GM12874 (cell line): ENCODE data around the gene CDK14.

Experiments
- TF ChIP-seq, protein P1 (sequence below): IDR thresholded peaks from 2 replicates; pipeline ENCODE4 v1.5.1; 2011; ENCODE audit warnings: low read depth, mild to moderate bottlenecking, control low read depth, low read length, moderate library complexity; ENCODE audit not compliant: insufficient read depth

The CDK14 gene

DNA sequence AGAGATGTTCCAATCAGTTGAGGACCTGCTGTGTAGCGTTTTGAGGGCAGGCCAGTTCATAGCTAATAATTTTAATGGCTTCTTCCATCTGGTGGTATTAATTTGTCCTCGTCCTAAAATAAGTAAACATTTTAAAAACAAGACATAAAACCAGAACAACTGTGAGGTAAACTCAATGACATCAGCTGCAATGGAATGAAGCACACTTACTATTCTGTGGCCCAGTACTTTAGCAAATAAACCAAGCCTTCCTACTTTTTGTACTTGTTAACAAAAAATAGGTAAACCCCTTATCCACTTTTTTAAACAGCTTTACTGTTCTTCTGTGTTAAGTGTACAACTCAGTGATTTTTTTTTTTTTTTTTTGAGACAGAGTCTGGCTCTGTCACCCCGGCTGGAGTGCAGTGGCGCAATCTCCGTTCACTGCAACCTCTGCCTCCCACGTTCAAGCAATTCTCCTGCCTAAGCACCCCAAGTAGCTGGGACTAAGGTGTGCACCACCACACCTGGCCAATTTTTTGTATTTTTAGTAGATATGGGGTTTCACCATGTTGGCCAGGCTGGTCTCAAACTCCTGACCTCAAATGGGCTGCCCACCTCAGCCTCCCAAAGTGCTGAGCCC lies 639.2 kb downstream of the CDK14 start:
- TF ChIP-seq, protein P1, sequence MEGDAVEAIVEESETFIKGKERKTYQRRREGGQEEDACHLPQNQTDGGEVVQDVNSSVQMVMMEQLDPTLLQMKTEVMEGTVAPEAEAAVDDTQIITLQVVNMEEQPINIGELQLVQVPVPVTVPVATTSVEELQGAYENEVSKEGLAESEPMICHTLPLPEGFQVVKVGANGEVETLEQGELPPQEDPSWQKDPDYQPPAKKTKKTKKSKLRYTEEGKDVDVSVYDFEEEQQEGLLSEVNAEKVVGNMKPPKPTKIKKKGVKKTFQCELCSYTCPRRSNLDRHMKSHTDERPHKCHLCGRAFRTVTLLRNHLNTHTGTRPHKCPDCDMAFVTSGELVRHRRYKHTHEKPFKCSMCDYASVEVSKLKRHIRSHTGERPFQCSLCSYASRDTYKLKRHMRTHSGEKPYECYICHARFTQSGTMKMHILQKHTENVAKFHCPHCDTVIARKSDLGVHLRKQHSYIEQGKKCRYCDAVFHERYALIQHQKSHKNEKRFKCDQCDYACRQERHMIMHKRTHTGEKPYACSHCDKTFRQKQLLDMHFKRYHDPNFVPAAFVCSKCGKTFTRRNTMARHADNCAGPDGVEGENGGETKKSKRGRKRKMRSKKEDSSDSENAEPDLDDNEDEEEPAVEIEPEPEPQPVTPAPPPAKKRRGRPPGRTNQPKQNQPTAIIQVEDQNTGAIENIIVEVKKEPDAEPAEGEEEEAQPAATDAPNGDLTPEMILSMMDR: no peak

- TF ChIP-seq, protein P1: no peak
Measured at GRCh38 chr7:91239171-91239604, 643.1 kb downstream of the CDK14 start.

DNA sequence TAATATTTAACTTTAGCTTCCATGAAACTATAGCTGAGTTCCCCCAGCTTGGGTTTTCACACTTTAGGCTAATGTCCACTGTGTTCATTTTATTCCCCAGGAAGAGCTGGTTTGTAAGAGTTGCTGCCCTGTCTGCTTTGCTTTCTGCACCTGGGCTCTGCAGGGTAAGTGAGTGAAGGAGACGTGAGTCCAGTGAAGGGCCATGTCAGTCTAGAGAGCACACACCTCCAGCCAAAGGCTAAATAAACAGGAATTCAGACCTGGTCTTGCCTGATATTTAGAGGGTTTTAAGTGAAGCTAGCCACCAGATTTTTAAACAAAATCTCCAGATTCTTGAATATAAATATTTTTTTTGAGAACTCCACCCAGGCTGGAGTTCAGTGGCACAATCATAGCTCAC lies 643.7 kb downstream of the CDK14 start:
- TF ChIP-seq, protein P1: no peak

GRCh38 chr7:91240376-91240941 lies 644.3 kb downstream of the CDK14 start:
- TF ChIP-seq, protein P1: no peak

GRCh38 chr7:91242097-91242844 lies 646.1 kb downstream of the CDK14 start:
- TF ChIP-seq, protein P1: no peak

DNA sequence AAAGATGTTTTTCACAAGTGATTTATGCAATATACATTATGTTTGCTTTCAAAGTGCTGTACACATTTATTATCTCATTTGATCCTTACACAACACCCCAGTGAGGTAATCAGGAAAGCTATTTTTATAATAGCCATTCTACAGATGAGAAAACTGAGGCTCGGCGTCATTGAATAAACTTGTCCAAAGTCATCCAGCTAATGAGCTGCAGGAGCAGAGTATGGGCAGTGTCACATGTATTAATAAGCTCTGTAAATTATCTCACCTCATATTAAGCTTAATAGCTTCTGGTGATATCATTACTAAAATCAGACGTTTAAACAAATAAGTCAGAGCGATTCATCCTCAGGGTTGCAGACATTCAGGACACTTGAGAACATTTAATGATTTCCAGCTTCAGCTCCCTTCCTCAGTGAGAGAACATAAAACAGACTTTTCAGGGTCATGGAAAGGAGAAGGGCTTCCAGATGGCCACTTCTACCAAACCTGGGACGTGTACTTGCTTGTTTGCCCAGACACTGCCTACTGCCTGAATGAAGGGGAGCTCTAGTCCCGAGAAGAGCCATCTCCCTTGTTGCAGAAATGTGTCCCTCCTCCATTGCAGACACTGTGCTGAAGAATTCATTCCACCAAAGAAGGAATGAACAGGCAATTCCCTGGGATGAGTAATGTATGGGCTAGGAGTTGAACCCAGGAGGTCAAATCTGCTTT lies 647.6 kb downstream of the CDK14 start:
- TF ChIP-seq, protein P1: no peak

GRCh38 chr7:91247500-91247899 lies 651.4 kb downstream of the CDK14 start:
- TF ChIP-seq, protein P1: no peak
